Vagina (tissue), 2 donors: ENCODE measurements around the gene PBLD. TPM values are rescaled to one million over a fixed set of nuclear protein-coding genes. Genes with fewer than 3 reads are reported as not detected.
A peak's percentile ranks its signal among the peaks of the same experiment; 100 is the strongest.

Experiments used
- DNase-seq, 2 donors: peaks; one replicate each; pipeline ENCODE4 v3.0.0-alpha.2; 2017; ENCODE audit errors: extremely low spot score in 2 of 2
- H3K27ac ChIP-seq: fragments of 200-600 bp; sonication (generic); one replicate; pipeline ENCODE4 v1.5.1; 2019
- H3K27me3 ChIP-seq: fragments of 200-600 bp; sonication (generic); one replicate; pipeline ENCODE4 v1.5.1; 2019
- H3K36me3 ChIP-seq, 2 donors: fragments of 200-600 bp; sonication (generic); one replicate each; pipeline ENCODE4 v1.5.1; 2017 to 2019
- H3K4me1 ChIP-seq: fragments of 200-600 bp; sonication (generic); one replicate; pipeline ENCODE4 v1.5.1; 2019
- H3K4me3 ChIP-seq, 2 donors: fragments of 200-600 bp; sonication (generic); 1 replicate in 1 of 2; 2 replicates in 1 of 2; pipeline ENCODE4 v1.5.1; 2016 to 2019
- H3K9me3 ChIP-seq: fragments of 200-600 bp; sonication (generic); one replicate; pipeline ENCODE4 v1.5.1; 2019
- CTCF ChIP-seq, 3 experiments: fragments of 450-650 bp in 2 of 3; fragments of 200-600 bp in 1 of 3; sonication (generic) in 1 of 3; IDR thresholded peaks; one replicate each; pipeline ENCODE4 v1.5.1; 2017 to 2019; ENCODE audit warnings: antibody characterized with exemption in 3 of 3, mild to moderate bottlenecking in 2 of 3, moderate library complexity in 2 of 3
- POLR2A ChIP-seq, 2 donors: fragments of 450-650 bp; IDR thresholded peaks; one replicate each; pipeline ENCODE4 v1.6.1; 2017; ENCODE audit warnings: antibody characterized with exemption in 2 of 2, mild to moderate bottlenecking in 2 of 2, moderate library complexity in 2 of 2
- POLR2AphosphoS5 ChIP-seq, 2 donors: sonication (generic); formaldehyde crosslinking; IDR thresholded peaks; one replicate each; pipeline ENCODE4 v1.9.0; 2017; ENCODE audit warnings: antibody characterized with exemption in 2 of 2, mild to moderate bottlenecking in 2 of 2, low read depth in 1 of 2; ENCODE audit not compliant: insufficient read depth in 1 of 2
- intact Hi-C: fragments of 100-400 bp; cut with DNase I; formaldehyde crosslinking; loops from one replicate; pipeline ENCODE4 v1.15.1; 2023
- total RNA-seq: library from RNA; depleted of rRNA; stranded (reverse); fragments of >200 nt; gene quantifications from one replicate; pipeline ENCODE4 v1.2.3, GENCODE V29; 2016

Gene PBLD
- total RNA-seq, 1 donor from 2014 or later = 1.2 TPM

GRCh38 chr10:68364101-68364886 lies 31.6 kb upstream of the PBLD start:
- H3K4me3 ChIP-seq = no peak overlapping the region
- TF ChIP-seq POLR2AphosphoS5 (IDR thresholded peaks at IDR 0.05; ENCODE audit: insufficient read depth in 1 of 2, low read depth in 1 of 2) (no peak), CTCF (IDR thresholded peaks at IDR 0.05) (no peak), POLR2A (IDR thresholded peaks at IDR 0.05) (no peak)
- no peaks in the 10 kb centered on the region for H3K27me3 ChIP-seq
- intact Hi-C loops = no loop called here
- DNase-seq = no peak
- peaks cover 0 to 21% of the 10 kb centered on the region in 2 donors for H3K36me3 ChIP-seq
- H3K4me1 ChIP-seq = no peaks in the 10 kb centered on the region
- no peak overlapping the region for H3K27ac ChIP-seq
- H3K9me3 ChIP-seq = no peaks in the 10 kb centered on the region

DNA sequence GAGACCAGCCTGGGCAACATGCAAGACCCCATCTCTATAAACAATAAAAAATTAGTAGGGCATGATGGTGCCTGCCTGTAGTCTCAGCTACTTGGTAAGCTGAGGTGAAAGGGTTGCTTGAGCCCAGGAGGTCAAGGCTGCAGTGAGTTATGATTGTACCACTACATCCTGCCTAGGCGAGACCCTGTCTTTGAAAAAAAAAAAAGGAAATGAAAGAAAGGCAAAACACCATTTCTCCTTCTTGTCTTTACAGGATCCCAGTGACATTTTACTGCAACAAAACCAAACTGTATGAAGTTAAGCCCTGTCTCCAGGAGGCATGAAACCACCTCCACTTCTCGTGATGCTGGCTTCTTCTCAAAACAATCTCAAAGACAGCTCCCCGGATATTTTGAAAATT lies 29.9 kb upstream of the PBLD start:
- TF ChIP-seq POLR2AphosphoS5 (IDR thresholded peaks at IDR 0.05; ENCODE audit: insufficient read depth in 1 of 2, low read depth in 1 of 2) (no peak), CTCF (IDR thresholded peaks at IDR 0.05) (no peak), POLR2A (IDR thresholded peaks at IDR 0.05) (no peak)
- Histone ChIP-seq H3K9me3 (no peaks in the 10 kb centered on the region), H3K36me3 (peaks cover 0 to 21% of the 10 kb centered on the region in 2 donors), H3K4me3 (no peak overlapping the region), H3K27ac (no peak overlapping the region), H3K4me1 (no peaks in the 10 kb centered on the region), H3K27me3 (no peaks in the 10 kb centered on the region)
- no peak for DNase-seq
- intact Hi-C loops = no loop called here

DNA sequence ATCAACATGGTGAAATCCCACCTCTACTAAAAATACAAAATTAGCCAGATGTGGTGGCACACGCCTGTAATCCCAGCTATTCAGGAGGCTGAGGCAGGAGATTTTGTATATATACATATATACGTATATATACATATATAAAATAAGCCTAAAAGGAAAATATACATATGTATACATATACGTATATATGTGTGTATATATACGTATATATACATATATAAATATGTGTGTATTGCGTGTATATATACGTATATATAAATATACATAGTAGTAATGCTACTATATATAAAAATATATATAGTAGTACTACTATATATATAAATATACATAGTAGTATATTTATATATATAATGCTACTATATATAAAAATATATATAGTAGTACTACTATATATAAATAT lies 26.5 kb upstream of the PBLD start:
- no peaks in the 10 kb centered on the region for H3K4me1 ChIP-seq
- no peaks in the 10 kb centered on the region for H3K9me3 ChIP-seq
- H3K4me3 ChIP-seq = no peak overlapping the region
- no peak for DNase-seq
- peaks cover 0 to 23% of the 10 kb centered on the region in 2 donors for H3K36me3 ChIP-seq
- no peaks in the 10 kb centered on the region for H3K27me3 ChIP-seq
- no peak overlapping the region for H3K27ac ChIP-seq
- no peak for TF ChIP-seq POLR2A (IDR thresholded peaks at IDR 0.05)
- TF ChIP-seq CTCF (IDR thresholded peaks at IDR 0.05) = no peak
- TF ChIP-seq POLR2AphosphoS5 (IDR thresholded peaks at IDR 0.05; ENCODE audit: insufficient read depth in 1 of 2, low read depth in 1 of 2) = no peak
- intact Hi-C loops = no loop called here

GRCh38 chr10:68353537-68353936 lies 20.8 kb upstream of the PBLD start:
- TF ChIP-seq POLR2A (IDR thresholded peaks at IDR 0.05) (no peak), CTCF (IDR thresholded peaks at IDR 0.05) (no peak), POLR2AphosphoS5 (IDR thresholded peaks at IDR 0.05; ENCODE audit: insufficient read depth in 1 of 2, low read depth in 1 of 2) (no peak)
- H3K9me3 ChIP-seq = no peaks in the 10 kb centered on the region

GRCh38 chr10:68348265-68348741 lies 15.6 kb upstream of the PBLD start:
- H3K36me3 ChIP-seq = peaks cover 0 to 47% of the 10 kb centered on the region in 2 donors
- H3K27ac ChIP-seq = no peak overlapping the region
- H3K9me3 ChIP-seq = no peaks in the 10 kb centered on the region

More at GRCh38 chr10:68353537-68353936, 20.8 kb upstream of the PBLD start:
- no peak overlapping the region for H3K4me3 ChIP-seq
- H3K27ac ChIP-seq = no peak overlapping the region
- H3K36me3 ChIP-seq = peaks cover 0 to 37% of the 10 kb centered on the region in 2 donors
- H3K4me1 ChIP-seq = no peaks in the 10 kb centered on the region
- intact Hi-C loops = no loop called here
- DNase-seq = no peak
- no peaks in the 10 kb centered on the region for H3K27me3 ChIP-seq

More at GRCh38 chr10:68348265-68348741, 15.6 kb upstream of the PBLD start:
- DNase-seq = no peak
- Histone ChIP-seq H3K4me1 (no peaks in the 10 kb centered on the region), H3K4me3 (no peak overlapping the region), H3K27me3 (no peaks in the 10 kb centered on the region)
- TF ChIP-seq CTCF (IDR thresholded peaks at IDR 0.05) = peak in 1 of 3 experiments; percentile 15
- TF ChIP-seq POLR2AphosphoS5 (IDR thresholded peaks at IDR 0.05; ENCODE audit: insufficient read depth in 1 of 2, low read depth in 1 of 2) = no peak
- intact Hi-C loops = no loop called here
